KG1 (cell line): ENCODE results near the gene OST4.

Source experiments
- DNase-seq: peaks from one replicate; lab custom pipeline; 2025; lab: John Stamatoyannopoulos, UW

OST4 gene

DNA sequence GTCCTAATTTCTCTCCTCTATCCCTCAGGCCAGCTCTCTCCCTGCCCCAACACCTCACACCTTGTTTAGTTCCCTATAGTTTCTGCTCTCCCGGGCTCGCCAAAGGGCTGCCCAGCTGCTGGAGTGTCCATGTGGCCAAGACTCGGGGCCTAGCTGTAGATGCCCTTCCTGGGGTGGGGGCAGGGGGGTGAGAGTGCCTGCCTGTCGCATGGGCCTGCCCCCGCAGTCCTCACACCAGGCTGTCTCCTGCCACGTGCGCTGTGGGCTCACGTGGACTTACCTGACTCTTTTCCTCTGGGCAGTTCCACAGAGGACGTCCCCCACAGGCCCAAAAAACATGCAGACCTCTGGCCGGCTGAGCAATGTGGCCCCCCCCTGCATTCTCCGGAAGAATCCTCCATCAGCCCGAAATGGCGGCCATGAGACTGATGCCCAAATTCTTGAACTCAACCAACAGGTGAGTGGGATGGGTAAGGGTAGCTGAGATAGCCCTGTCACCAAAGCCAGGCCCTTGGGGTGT lies 46.1 kb downstream of the OST4 start:
- no peak for DNase-seq

DNA sequence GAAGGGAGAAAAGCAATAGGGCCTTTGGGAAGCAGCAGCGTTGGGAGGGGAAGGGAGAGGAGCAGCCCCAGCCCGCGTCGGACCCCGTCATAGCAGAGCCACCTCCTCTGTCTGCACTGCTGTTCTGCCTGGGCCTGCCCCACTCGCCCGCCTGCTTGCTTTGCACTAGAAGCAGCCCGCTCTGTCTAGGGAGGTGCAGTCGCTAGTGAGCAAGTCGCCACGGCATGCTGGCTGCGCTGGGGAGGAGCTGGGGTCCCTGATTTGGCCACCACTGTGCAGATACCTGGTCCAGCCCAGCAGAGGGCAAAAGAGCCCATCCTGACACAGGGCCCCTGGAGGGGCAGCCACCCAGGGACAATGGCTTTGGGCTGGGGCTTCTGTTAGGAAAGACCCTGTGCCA lies 46.6 kb downstream of the OST4 start:
- DNase-seq = no peak

DNA sequence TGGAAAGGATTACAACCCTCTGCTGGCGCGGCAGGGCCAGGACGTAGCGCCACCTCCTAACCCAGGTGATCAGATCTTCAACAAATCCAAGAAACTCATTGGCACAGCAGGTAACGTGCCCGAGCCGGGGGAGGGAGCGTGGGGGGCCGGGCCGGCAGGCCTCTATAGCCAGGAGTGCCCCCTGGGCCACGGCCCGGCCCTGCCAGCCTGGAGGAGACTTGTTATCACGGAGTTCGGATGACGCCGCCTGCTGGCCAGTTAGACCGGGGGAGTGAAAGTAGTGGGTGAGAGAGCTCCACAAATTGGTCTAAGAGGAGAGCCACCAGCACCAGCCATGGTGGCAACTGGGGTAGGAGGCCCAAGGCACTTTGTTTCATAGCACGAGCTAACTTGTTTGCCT lies 47.3 kb downstream of the OST4 start:
- no peak for DNase-seq

DNA sequence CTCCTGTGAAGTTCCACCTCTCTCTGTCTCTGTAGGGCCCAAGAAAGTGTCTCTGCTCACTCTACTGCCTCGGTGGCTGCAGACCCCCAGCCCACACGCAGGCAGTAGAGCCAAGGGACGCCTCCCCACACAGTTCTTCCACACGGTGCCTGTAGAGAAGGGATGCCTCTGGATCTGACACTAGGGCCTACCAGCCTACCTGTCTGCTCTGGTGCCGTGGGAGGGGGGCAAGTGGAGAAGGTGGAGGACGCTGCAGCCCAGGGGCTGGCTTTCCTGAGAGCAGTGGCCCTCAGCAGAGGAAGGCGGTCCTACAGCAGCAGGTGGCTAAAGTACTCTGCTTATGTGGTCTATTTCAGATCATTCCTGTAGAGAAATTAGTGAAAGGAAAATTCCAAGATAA lies 47.7 kb downstream of the OST4 start:
- DNase-seq = no peak

DNA sequence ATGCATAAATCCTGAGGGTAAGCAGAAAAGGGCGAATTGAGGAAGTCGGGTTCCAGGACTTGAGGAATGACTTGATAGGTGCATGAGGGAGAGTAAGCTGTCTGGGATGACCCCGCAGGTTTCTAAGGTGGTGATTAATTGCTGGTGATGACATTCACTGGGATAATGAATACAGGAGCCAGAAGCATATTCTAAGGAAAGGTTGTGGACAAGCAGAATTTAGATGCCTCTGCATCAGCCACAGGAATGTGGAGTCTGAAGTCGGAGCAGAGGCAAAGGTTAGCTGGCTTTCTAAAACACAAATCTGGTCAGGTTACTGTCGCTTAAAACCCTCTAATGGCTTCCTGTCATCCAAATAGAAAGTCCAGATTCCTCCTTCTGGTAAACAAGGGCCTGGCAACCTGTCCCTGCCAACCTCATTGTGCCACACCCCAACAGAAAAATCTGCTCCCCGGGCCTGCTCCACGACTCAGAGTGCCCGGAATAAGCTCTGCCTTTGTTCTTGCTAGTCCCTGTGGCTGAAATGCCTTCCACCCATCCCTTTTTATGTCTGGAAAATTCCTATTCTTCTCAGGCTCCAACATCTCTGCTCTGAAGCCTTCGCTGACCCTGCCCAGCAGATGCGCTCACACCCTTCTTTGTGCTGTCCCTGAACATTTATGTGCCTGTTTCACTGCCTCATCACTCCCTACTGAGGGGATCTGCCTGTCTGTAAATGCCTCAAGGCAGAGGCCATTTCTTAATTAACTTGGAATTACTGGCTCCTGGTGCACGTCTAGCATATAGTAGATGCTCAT lies 50.0 kb downstream of the OST4 start:
- no peak for DNase-seq
